Esophagus muscularis mucosa (tissue), 4 donors: ENCODE measurements around the gene TRMT61B. TPM values are rescaled to one million over a fixed set of nuclear protein-coding genes. Genes with fewer than 3 reads are reported as not detected.

Experiments
- DNase-seq: peaks from one replicate; pipeline ENCODE4 v3.0.0-alpha.2; 2017; ENCODE audit errors: extremely low spot score
- H3K27ac ChIP-seq, 4 donors: fragments of 200-600 bp; sonication (generic); replicated peaks in 1 of 4; 1 replicate in 3 of 4; 2 replicates in 1 of 4; pipeline ENCODE4 v1.5.1; 2016 to 2019; ENCODE audit warnings: mild to moderate bottlenecking in 1 of 4
- H3K27me3 ChIP-seq, 4 donors: fragments of 200-600 bp; sonication (generic); one replicate each; pipeline versions ENCODE4 v1.5.1 to v1.6.0; 2016 to 2019
- H3K36me3 ChIP-seq, 4 donors: fragments of 200-600 bp; sonication (generic); one replicate each; pipeline ENCODE4 v1.5.1; 2016 to 2019
- H3K4me1 ChIP-seq, 4 donors: fragments of 200-600 bp; sonication (generic); one replicate each; pipeline ENCODE4 v1.5.1; 2016 to 2019
- H3K4me3 ChIP-seq, 4 donors: fragments of 200-600 bp; sonication (generic); 1 replicate in 2 of 4; 2 replicates in 2 of 4; pipeline ENCODE4 v1.5.1; 2016 to 2019; ENCODE audit warnings: mild to moderate bottlenecking in 4 of 4, moderate library complexity in 1 of 4
- H3K9me3 ChIP-seq, 4 donors: fragments of 200-600 bp; sonication (generic); 1 replicate in 3 of 4; 2 replicates in 1 of 4; pipeline ENCODE4 v1.5.1; 2016 to 2019
- EP300 ChIP-seq: sonication (generic); formaldehyde crosslinking; IDR thresholded peaks from one replicate; pipeline ENCODE4 v1.6.1; 2017; ENCODE audit warnings: antibody characterized with exemption
- POLR2A ChIP-seq: fragments of 450-650 bp; IDR thresholded peaks from one replicate; pipeline ENCODE4 v1.6.1; 2017; ENCODE audit warnings: antibody characterized with exemption, moderate library complexity, mild to moderate bottlenecking, low read depth
- POLR2AphosphoS5 ChIP-seq, 2 donors: sonication (generic); formaldehyde crosslinking; IDR thresholded peaks; one replicate each; pipeline ENCODE4 v1.6.1; 2017; ENCODE audit warnings: antibody characterized with exemption in 2 of 2
- WGBS: methylation state at CpG from one replicate; pipeline ENCODE4 v1.1.5; 2018; 5-methylcytosine and 5-hydroxymethylcytosine counted together
- intact Hi-C: fragments of 100-400 bp; cut with DNase I; formaldehyde crosslinking; loops from one replicate; pipeline ENCODE4 v1.15.1; 2023
- total RNA-seq, 4 donors: library from RNA; depleted of rRNA; stranded (reverse); fragments of >200 nt; gene quantifications; one replicate each; pipeline versions ENCODE4 v1.1.0 to v1.2.1, GENCODE V29; 2016
- TF ChIP-seq, protein P1 (sequence below), 3 experiments: fragments of 200-600 bp in 2 of 3; fragments of 450-650 bp in 1 of 3; sonication (generic) in 2 of 3; IDR thresholded peaks; one replicate each; pipeline ENCODE4 v1.5.1; 2017 to 2019; ENCODE audit warnings: antibody characterized with exemption in 3 of 3, mild to moderate bottlenecking in 2 of 3, moderate library complexity in 1 of 3

TRMT61B gene
- total RNA-seq, 4 donors from 2014 or later: 10.6 to 14.6 (median 11.4) TPM

DNA sequence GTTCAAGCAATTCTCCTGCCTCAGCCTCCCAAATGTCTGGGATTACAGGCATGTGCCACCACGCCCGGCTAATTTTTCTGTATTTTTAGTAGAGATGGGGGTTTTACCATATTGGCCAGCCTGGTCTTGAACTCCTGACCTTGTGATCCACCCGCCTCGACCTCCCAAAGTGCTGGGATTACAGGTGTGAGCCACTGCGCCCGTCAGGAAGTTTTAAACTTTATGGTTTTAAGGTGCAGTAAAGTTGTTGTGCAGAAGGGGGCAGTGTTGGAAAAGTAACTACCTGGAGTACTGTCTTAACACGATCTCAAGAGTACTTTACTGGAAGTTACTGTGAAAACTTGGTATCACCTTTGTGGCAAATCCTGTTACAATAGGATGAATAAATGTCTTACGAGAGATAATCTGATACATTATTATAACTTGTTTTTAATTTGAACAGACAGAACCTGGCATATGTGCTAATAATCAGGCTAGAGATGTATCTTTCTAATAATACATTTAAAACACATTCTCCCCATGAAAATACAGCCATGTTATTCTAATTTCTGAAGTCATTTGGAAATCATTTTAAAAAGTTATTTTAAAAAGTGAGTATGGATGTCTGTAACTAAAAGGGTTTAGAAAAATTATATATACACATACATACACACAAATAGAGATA lies 48.7 kb downstream of the TRMT61B start:
- intact Hi-C loops: loop anchor here (2.0 kb wide), 1 partner anchor 73 kb away; the partner anchor contains the start of gene WDR43
- 11% methylated on average over 8 of the region's 8 CpGs for WGBS

DNA sequence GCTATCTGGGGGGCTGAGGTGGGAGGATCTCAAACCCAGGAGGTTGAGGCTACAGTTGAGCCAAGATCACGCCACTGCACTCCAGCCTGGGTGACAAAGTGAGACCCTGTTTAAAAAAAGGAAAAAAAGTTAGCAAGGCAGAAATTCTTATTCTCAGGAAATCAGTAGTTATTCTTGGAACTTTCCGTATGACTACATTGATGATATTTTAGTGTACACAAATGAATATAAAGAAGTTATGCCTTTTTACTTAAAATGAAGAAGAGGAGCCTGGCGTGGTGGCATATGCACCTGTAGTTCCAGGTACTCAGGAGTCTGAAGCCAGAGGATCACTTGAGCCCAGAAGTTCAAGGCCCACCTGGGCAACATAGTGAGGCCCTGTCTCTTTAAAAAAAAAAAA lies 52.1 kb downstream of the TRMT61B start:
- DNase-seq: no peak
- no peak for TF ChIP-seq POLR2AphosphoS5 (IDR thresholded peaks at IDR 0.05)
- TF ChIP-seq, protein P1, sequence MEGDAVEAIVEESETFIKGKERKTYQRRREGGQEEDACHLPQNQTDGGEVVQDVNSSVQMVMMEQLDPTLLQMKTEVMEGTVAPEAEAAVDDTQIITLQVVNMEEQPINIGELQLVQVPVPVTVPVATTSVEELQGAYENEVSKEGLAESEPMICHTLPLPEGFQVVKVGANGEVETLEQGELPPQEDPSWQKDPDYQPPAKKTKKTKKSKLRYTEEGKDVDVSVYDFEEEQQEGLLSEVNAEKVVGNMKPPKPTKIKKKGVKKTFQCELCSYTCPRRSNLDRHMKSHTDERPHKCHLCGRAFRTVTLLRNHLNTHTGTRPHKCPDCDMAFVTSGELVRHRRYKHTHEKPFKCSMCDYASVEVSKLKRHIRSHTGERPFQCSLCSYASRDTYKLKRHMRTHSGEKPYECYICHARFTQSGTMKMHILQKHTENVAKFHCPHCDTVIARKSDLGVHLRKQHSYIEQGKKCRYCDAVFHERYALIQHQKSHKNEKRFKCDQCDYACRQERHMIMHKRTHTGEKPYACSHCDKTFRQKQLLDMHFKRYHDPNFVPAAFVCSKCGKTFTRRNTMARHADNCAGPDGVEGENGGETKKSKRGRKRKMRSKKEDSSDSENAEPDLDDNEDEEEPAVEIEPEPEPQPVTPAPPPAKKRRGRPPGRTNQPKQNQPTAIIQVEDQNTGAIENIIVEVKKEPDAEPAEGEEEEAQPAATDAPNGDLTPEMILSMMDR (IDR thresholded peaks at IDR 0.05): no peak
- no peak for TF ChIP-seq EP300
- TF ChIP-seq POLR2A: no peak
- Histone ChIP-seq H3K4me3 (no peak overlapping the region), H3K27ac (no peak overlapping the region), H3K4me1 (peaks cover 0 to 6% (median 2%) of the 10 kb centered on the region in 4 donors), H3K27me3 (no peaks in the 10 kb centered on the region), H3K9me3 (no peaks in the 10 kb centered on the region), H3K36me3 (no peaks in the 10 kb centered on the region)
- 91% methylated on average over 3 of the region's 3 CpGs for WGBS
- intact Hi-C loops: loop anchor here (10.0 kb wide), 1 partner anchor 47 kb away; no protein-coding TSS in a partner anchor

More for the DNA sequence above, 48.7 kb downstream of the TRMT61B start:
- Histone ChIP-seq H3K27me3 (no peaks in the 10 kb centered on the region), H3K9me3 (no peaks in the 10 kb centered on the region), H3K36me3 (no peaks in the 10 kb centered on the region), H3K4me3 (no peak overlapping the region), H3K27ac (no peak overlapping the region), H3K4me1 (peaks cover 0 to 6% (median 2%) of the 10 kb centered on the region in 4 donors)
- DNase-seq: no peak
- TF ChIP-seq EP300 (no peak), POLR2A (no peak), POLR2AphosphoS5 (IDR thresholded peaks at IDR 0.05) (no peak)
- TF ChIP-seq, protein P1 (IDR thresholded peaks at IDR 0.05): peak; percentile 63 to 73 (median 67)

DNA sequence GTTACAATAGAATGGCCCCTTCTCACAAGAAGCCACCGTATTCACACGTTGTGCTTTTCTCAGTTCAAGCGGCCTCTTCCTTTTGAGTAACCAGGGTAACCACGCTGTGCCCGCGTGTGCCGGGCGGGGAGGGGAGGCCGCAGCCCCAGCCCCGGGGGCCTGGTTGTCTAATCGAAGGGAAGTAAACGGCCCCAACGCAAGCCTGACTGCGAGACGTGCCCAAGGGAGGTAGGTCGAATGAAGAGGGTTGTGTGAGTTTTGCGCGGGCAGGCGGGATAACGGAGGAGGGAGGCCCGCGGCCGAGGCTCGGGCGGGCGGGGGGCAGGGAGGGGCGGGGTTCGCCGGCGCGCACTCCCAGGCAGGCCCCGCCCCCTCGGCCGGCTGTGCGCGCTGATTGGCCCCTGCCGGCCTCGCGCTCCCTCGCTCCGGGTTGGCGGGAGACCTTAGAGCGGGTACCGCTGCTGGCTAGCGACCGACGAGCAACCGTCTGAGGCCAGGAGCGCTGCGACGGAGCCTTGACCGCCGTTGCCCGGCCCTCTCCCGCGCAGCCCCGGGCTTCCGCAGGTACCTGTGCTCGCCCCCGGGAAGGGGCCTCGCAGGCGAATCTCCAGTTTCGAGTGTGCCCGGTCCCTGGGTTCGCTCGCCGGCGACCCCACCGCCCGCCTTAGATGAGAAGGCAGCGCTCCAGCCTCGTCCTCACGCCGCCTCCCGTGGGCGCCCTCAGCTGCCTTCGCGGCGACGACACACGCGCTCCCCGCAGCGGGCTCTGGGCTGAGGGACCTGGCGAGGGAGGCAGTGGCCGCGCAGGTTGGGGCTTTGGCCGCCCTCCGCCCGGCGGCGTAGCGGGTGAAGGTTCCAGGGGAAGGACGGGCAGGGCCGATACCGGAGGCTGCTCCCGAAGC lies 59.5 kb downstream of the TRMT61B start, which contains the start of gene SPDYA:
SPDYA (plus strand) TSS at position 451 of the 902 bp plus-strand sequence. CDS start 5,181 bp downstream, outside the sequence.
- H3K4me1 ChIP-seq: peaks cover 19 to 25% (median 22%) of the 10 kb centered on the region in 4 donors
- 7% methylated on average over 8 of the region's 97 CpGs for WGBS
- peak; percentile 93 for DNase-seq
- H3K9me3 ChIP-seq: no peaks in the 10 kb centered on the region
- H3K4me3 ChIP-seq: peak within 1 kb of the TSS; percentile 54 to 66 (median 56)
- peak; percentile 34 to 68 for TF ChIP-seq POLR2AphosphoS5 (IDR thresholded peaks at IDR 0.05)
- no peak for TF ChIP-seq EP300
- no peak for TF ChIP-seq POLR2A
- TF ChIP-seq, protein P1 (IDR thresholded peaks at IDR 0.05): peak in 2 of 3 experiments; percentile 4 to 9
- intact Hi-C loops: loop anchor here (5.0 to 10.0 kb wide), 2 partner anchors 54 to 243 kb away; no protein-coding TSS in a partner anchor
- peaks cover 5 to 20% (median 14%) of the 10 kb centered on the region in 4 donors for H3K36me3 ChIP-seq
- H3K27ac ChIP-seq: peak within 1 kb of the TSS; percentile 53 to 70 (median 66)
- H3K27me3 ChIP-seq: no peaks in the 10 kb centered on the region

DNA sequence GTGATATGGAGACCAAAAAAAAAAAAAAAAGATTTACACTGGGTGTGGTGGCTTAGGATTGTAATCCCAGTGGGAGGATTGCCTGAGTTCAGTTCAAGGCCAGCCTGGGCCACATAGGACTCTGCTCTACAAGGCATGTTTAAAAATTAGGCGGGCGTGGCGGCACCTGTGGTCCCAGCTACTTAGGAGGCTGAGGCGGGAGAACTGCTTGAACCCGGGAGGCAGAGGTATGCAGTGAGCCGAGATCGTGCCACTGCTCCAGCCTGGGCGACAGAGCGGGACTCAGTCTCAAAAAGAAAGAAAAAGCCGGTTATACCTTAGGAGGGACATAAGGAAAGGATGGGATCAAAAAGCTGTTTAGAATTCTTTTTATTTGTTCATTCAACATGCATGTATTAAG lies 60.2 kb downstream of the TRMT61B start:
- Histone ChIP-seq H3K4me3 (peak overlapping the region; percentile 54 to 66 (median 56)), H3K36me3 (peaks cover 11 to 27% (median 20%) of the 10 kb centered on the region in 4 donors), H3K9me3 (no peaks in the 10 kb centered on the region), H3K27me3 (no peaks in the 10 kb centered on the region), H3K4me1 (peaks cover 19 to 25% (median 22%) of the 10 kb centered on the region in 4 donors), H3K27ac (peak overlapping the region; percentile 53 to 70 (median 66))
- TF ChIP-seq, protein P1 (IDR thresholded peaks at IDR 0.05): no peak
- TF ChIP-seq POLR2A (no peak), EP300 (no peak), POLR2AphosphoS5 (IDR thresholded peaks at IDR 0.05) (no peak)
- intact Hi-C loops: loop anchor here (5.0 to 10.0 kb wide), 2 partner anchors 55 to 243 kb away; no protein-coding TSS in a partner anchor
- DNase-seq: no peak
- WGBS: 65% methylated on average over 10 of the region's 10 CpGs
